ENCODE measurements around the gene NEU4.
"Not testable (repeated sequence)": the region's sequence is repeated elsewhere in the genome, so short reads cannot be mapped to it uniquely, and the experiment has no call there.

The NEU4 gene

DNA sequence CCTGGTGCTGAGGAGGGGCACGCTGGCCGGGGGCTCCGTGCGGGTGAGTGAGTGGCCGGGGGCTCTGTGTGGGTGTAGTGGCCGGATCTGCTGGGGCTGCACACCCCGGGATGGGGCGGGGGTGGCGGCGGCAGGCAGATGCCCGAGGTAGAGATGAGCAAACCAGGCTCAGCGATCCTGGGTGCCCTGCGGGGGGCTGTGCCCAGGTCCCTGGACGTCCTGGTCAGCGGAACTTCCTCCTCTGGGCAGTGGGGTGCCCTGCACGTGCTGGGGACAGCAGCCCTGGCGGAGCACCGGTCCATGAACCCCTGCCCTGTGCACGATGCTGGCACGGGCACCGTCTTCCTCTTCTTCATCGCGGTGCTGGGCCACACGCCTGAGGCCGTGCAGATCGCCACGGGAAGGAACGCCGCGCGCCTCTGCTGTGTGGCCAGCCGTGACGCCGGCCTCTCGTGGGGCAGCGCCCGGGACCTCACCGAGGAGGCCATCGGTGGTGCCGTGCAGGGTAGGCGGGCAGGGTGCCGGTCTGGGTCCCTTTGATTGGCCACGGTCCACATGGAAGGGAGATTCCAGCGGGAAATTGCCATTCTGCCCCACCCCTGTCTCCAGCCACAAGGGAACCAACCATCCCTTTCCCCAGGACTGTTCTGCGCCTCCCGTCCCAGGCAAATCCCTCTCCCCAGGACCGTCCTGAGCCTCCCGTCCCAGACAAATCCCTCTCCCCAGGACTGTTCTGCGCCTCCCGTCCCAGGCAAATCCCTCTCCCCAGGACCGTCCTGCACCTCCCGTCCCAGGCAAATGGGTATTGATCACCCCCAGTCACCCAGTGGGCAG is 5.9 kb downstream of the NEU4 start:
- FAIRE-seq, result no peak

DNA sequence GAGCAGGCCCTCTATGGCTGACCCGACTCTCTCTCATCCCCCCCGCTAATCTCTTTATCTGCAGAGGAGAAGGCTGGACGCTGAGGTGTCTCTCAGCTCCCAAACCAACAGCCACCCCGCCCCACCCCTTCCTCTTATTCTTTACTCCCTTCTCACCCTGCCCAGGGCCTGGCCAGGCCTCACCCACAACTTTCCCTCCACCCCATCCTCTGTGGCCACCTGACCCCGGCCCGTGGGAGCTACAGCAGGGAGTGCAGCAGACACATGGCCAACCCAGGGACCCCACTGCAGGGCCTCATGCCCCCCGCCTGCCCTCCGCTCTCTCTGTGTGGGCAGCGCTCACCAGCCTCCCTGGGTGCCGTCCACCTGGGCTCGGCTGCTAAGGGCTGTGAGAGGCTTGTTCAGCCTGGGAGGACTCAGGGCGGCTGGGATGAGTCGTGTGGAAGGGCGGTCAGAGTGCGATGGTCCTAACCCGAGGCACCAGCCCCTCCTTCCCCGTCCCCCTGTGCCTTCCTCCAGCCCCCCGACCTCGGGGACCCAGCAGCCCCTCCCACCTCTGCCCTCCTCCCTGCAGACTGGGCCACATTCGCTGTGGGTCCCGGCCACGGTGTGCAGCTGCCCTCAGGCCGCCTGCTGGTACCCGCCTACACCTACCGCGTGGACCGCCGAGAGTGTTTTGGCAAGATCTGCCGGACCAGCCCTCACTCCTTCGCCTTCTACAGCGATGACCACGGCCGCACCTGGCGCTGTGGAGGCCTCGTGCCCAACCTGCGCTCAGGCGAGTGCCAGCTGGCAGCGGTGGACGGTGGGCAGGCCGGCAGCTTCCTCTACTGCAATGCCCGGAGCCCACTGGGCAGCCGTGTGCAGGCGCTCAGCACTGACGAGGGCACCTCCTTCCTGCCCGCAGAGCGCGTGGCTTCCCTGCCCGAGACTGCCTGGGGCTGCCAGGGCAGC is 6.8 kb downstream of the NEU4 start:
- FAIRE-seq, result no peak

DNA sequence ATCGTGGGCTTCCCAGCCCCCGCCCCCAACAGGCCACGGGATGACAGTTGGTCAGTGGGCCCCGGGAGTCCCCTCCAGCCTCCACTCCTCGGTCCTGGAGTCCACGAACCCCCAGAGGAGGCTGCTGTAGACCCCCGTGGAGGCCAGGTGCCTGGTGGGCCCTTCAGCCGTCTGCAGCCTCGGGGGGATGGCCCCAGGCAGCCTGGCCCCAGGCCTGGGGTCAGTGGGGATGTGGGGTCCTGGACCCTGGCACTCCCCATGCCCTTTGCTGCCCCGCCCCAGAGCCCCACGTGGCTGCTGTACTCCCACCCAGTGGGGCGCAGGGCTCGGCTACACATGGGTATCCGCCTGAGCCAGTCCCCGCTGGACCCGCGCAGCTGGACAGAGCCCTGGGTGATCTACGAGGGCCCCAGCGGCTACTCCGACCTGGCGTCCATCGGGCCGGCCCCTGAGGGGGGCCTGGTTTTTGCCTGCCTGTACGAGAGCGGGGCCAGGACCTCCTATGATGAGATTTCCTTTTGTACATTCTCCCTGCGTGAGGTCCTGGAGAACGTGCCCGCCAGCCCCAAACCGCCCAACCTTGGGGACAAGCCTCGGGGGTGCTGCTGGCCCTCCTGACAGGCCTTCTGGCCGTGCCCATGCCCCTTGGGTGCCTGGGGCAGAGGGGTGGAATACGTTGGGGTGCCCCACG is 7.6 kb downstream of the NEU4 start:
- FAIRE-seq, result no peak

DNA sequence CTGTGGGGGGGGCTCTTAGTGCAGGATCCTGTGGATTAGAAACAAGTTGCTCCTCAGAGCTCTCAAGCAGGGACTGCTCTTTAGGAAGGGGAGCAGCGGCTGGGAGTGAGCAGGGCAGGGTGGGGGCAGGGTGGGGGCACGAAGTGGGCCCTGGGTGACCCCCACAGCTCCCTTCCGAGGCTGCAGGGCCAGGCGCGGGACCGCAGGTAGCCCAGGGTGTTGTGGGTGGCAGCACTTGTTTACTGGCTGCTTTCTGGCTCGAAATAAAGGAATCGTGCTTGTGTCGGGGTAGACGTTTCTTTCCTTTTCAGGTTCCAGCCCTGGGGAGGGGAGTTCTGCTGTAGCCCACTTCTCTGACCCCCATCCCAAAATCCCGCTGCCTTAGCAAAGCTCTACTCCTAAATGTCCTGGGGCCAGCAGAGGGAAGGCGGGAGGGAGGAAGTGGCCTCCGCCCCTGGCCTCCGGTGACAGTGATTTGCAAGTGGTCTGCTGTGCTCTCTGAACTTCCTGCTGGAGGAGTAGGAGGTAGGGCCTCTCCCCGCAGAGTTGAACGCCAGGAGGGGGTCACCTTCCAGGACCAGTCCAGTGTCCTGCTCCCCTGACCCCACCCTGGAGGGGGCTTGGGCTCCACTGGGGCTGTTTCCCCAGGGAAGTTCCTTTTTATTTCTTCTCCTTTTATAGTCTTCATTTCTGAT is 8.3 kb downstream of the NEU4 start:
- FAIRE-seq, result no peak

DNA sequence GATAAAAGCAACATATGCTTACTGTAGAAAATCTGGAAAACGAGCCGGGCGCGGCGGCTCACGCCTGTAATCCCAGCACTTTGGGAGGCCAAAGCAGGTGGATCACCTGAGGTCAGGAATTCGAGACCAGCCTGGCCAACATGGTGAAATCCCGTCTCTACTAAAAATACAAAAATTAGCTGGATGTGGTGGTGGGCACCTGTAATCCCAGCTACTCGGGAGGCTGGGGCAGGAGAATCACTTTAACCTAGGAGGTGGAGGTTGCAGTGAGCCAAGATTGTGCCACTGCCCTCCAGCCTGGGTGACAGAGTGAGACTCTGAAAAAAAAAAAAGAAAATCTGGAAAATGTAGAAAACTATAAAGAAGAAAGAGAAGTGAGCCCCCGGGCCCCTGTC is 8.8 kb downstream of the NEU4 start:
- FAIRE-seq, result not testable (repeated sequence)

DNA sequence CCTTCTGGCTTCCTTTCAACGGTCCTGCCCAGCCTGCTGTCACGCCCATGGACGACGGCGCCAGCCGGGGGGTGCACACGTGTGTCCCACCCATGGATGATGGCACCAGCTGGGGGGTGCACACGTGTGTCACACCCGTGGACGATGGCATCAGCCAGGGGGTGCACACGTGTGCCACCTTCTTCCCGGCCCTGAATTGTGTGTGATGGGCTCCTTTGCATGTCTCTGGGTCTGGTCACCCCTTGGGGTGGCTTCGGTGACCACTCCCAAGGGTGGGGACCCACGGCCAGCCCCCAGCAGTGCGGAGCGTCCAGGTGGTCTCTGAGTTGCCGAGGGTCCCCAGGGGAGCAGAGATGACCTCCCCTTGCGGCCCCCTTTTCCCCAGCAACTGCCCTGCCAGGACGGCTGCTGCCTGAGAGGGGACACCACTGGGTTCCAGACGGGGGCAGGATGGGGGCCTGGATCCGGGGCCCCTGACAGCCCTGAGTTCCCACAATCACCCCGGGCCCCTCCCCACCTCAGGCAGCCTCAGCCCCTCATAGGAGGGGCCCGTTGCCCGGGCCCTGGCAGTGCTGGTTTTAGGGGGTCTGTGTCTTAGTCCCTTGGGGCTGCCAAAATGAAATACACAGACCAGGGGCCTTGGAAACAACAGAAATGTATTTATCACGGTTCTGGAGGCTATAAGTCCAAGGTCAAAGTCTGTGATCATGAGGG is 9.4 kb downstream of the NEU4 start:
- FAIRE-seq, result no peak

DNA sequence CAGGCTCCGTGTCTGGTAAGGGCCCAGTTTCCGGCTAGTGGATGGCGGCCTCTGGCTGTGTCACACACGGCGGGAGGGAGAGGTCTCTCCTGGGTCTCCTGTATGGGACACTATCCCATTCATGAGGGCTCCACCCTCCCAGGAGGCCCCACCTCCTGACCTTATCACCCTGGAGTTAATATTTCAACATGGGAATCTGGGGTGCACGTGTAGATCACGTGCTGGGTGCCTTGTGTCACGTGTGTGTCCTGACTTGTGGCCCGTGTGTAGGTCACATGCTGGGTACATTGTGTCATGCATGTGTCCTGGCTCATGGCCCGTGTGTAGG is 9.9 kb downstream of the NEU4 start:
- FAIRE-seq, result no peak

DNA sequence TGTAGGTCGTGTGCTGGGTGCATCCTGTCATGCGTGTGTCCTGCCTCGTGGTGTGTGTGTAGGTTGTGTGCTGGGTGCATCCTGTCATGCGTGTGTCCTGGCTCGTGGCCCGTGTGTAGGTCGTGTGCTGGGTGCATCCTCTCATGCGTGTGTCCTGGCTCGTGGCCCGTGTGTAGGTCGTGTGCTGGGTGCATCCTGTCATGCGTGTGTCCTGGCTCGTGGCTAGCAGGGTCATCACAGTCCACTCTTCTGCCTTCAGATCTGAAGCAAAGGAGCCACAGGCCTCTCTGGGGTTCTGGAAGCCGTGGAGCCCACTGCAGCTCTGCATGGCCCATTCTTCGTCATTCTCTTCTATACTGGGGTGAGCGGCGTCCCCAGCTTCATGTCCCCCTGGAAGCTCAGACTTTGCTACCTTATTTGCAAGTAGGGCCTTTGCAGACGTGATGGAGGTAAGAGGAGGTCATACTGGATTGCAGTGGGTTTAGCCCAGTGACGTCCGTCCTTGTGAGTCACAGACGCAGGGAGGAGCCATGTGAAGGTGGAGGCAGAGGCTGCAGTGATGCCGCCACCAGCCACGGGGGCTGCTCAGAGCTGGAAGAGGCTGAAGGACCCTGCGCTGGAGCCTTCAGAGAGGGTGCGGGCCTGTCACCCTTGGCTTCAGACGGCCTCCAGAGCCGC is 11.1 kb downstream of the NEU4 start:
- FAIRE-seq, result not testable (repeated sequence)

DNA sequence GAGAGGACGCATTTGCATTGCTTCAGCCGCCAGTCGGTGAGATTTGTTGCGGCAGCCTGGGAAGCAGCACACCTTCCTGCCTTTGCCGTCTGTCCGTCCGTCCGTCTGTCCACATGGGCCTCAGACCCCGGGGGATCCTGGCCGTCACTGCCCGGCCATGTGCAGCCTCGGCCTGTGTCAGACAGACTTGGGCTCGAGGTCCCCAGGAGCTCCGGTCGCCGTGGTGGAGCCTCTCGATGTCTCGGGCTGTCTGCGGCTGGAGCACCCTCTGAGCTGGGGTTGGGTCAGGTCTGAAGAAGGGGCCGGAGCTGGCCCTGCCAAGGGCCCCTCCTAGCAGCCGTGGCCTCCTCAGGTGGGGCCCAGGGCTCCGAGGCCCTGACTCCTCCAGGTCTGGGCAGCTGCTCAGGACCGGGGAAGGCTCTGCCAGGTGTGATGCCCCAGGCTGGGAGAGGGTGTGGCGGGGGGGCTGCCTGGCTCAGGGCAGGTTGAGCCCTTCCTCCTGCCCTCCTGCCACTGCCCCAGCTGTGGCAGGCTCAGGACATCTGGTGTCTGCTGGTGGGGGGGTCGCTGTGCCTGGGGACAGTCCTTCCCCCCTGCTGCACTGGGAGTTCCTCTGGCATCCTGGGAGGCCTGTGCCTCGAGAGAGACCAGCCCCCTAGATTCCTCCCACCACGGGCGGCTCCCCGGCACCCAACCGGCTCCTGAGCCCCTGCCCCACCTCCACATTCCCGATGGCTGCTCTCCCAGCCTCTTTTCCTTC is 11.8 kb downstream of the NEU4 start:
- FAIRE-seq, result no peak

DNA sequence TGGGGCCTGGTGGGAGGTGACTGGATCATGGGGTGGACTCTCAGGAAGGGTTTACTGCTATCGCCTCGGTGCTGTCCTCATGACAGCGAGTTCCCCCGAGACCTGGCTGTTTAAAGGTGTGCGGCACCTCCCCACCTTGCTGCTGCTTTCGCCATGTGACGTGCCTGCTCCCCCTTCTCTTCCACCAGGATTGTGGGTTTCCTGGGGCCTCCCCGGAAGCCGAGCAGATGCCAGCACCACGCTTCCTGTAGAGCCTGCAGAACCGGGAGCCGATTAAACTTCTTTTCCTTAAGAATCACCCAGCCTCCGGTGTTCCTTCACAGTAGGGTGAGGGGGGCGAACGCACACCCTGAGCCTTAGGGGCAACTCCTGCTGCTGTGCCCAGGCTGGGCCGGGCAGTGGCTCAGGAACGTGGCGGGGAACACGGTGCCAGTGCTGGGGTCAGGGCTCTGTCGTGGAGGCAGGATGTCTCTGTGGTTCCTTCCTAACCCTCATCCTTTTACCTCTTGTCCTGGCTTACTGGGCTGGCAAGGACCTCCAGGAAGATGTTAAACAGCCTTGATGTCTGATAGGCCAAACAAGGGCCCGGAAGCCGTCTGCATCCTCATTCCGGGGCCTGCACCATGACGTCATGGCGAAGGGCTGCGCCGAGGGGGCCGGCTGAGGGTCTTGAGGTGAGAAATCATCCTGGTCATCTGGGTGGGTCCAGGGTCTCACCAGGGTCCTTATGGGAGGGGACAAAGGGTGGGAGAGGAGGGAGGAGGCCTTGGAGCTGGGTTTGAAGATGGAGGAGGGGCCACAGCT is 12.7 kb downstream of the NEU4 start:
- FAIRE-seq, result no peak

DNA sequence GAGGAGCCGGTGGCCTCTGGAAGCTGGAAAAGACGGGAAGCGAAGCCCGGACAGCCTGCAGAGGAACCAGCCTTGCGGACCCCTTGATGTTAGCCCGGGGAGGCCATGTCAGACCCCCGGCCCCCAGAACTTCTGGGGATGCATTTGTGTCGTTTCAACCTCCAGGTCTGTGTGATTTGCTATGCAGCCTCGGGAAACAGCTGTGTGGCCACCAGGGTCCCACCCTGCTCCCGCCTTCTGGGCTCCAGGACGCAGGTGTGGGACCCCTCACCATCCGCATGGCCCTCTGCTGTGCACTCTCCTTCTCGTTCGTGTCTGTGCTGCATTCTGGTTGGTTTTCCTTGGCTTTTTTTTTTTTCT is 13.3 kb downstream of the NEU4 start:
- FAIRE-seq, result no peak

DNA sequence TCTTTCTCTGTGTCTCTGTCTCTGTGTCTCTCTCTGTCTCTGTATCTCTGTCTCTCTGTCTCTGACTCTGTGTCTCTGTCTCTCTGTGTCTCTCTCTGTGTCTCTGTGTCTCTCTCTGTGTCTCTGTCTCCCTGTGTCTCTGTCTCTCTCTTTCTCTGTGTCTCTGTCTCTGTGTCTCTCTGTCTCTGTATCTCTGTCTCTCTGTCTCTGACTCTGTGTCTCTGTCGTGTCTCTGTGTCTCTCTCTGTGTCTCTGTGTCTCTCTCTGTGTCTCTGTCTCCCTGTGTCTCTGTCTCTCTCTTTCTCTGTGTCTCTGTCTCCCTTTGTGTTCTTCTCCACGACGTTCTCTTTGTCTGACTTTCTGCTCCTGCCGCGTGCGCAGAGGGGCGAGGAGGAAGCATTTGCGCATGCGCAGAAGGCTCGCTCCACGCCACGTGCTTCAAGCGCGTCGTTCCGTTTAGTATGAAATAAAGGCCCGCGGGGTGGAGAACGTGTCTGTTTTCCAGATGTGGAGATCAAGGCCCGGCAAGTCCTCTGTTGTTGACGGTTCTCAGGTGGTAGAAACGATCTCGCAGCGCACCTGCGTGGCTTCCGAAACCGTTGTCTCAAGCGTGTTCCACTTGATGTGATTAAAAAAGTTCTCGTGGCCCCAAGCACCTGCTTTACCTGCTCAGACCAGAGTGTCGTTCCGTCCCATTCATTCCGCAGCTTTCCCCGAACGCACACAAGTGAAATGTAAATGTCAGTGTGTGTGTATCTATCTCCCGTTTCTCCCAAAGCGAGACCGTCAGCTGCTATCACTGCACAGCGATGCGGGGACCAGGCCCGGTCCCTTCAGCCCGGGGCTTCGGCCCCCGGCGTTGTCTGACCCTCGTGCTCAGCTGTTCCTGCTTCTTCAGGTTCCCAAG is 14.8 kb downstream of the NEU4 start:
- FAIRE-seq, result not testable (repeated sequence)

DNA sequence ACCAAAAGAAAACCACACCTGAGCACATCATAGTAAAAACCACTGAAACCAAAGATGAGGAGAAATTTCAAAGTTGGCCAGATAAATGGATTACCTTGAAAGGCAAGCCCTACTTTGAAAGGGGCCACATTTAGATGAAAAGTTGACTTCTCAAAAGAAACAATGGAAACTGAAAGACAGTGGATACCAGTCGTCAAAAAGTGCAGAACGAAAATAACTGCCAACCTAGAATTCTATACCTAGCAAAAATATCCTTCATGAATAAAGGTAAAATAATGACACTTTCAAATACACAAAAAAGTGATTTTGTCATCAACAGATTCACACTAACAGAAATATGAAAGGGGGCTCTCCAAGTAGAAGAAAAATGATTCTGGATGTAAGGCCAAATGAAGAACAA is 18.4 kb downstream of the NEU4 start:
- no peak for FAIRE-seq

DNA sequence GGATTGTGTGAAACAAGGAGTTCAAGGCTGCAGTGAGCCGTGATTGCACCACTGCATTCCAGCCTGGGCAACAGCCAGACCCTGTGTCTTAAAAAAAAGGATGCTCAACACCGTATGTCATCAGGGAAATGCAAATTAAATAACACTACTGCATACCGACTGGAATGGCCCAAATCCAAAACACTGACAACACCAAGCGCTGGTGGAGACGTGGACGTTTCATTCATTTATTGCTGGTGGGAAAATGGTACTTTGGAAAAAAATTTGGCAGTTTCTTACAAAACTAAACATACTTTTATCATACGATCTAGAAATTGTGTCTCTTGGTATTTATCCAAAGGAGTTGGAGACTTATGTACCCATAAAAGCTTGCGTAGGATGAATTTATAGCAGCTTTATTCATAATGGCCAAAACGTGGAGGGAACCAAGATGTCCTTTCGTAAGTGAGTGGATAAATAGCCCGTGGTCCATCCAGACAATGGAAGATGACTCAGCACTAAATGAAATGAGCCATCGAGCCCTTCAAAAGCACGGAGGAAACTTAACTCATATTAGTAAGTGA is 24.2 kb downstream of the NEU4 start:
- FAIRE-seq, result no peak

DNA sequence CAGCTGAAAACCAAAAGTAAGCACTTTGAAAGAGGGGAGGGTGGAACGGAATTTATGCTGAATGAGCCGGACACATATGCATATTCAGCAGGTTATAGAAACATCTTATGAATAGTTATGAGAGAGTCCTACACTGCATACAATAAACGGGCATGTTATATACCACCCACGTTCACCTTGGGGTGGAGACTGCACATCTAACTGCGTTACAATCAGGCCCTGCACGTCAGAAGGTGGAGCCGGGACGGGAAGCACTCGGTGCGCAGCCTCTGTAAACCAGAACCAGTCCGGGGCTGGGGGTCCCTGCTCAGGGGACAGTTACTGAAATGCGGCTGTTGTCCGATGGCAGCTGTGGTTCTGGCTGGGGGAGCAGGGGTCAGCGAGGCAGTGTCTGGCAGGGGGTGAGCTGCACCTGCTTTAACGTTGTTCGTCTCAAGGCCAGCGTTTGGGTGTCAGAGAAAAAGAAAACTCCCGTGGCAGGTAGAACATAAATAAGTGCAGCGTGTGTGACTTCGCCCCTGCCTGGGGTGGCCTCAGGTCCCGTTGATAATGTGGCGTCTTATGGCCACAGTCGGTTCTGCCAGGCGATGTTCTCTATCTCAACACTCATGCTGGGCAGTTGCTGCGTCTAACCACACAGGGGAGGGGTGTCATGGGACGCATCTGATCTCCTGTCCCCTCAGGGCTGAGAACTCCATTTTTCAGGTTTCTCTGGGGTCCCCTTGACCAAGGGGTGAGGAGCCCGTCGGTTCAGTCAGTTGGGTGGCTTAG is 24.9 kb downstream of the NEU4 start:
- not testable (repeated sequence) for FAIRE-seq

DNA sequence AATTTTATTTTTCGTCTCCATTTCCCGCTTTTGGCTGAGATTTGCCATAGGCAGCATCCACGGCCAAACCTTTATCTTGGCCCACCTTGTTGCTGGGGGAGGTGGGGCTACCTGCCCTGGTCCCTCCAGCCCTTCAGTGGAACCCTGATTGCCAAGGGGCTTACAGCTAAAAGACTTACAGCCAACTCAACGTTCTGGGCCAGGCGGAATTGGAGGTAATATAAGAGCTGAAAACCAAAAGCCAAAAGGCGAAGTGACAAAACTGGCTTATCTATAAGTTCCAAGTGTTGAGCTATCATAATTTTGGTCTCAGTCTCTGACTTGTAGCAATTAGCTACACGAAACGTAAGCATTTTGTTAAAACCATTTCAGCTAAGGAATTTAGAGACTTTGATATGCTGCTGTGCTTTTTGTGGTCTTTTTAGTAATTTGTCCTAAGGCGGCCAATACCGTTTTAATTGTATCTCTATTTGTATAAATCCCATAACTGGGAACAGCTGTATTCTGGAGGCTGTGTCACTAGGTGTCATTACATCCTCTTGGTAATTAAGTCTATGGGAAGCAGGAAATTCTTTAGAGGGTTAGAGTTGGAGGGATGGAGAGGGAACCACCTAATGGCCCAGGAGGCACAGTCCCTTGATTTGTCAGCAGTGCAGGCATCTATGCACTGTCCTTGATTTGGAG is 25.7 kb downstream of the NEU4 start:
- no peak for FAIRE-seq

DNA sequence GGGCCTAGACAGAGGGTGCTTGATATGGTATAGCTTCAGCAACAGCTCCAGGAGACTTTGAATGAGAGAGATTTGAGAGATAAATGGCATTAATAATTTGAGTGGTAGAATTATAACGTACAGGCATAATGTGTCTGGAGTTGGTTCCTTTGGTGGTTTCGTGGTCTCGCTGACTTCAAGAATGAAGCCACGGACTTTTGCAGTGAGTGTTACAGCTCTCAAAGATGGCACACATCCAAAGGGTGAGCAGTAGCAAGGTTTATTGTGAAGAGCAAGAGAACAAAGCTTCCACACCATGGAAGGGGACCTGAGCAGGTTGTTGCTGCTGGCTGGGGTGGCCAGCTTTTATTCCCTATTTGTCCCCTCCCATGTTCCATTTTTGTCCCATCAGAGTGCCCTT is 26.6 kb downstream of the NEU4 start:
- no peak for FAIRE-seq
